Esophagus squamous epithelium (tissue), 5 donors: Measurements from ENCODE around the gene VIT. TPM values are rescaled to one million over a fixed set of nuclear protein-coding genes. Genes with fewer than 3 reads are reported as not detected.

Experiments used
- DNase-seq: peaks from one replicate; lab custom pipeline; 2025; lab: John Stamatoyannopoulos, UW
- H3K27ac ChIP-seq, 4 donors: fragments of 200-600 bp; sonication (generic); one replicate each; pipeline ENCODE4 v1.5.1; 2016 to 2019; ENCODE audit warnings: mild to moderate bottlenecking in 1 of 4
- H3K27me3 ChIP-seq, 4 donors: fragments of 200-600 bp; sonication (generic); 1 replicate in 3 of 4; 2 replicates in 1 of 4; pipeline versions ENCODE4 v1.5.1 to v1.6.0; 2017 to 2021; ENCODE audit warnings: antibody characterized with exemption in 1 of 4
- H3K36me3 ChIP-seq, 3 donors: fragments of 200-600 bp; sonication (generic); one replicate each; pipeline ENCODE4 v1.5.1; 2016 to 2019
- H3K4me1 ChIP-seq, 3 donors: fragments of 200-600 bp; sonication (generic); one replicate each; pipeline ENCODE4 v1.5.1; 2017 to 2019
- H3K4me3 ChIP-seq, 4 donors: fragments of 200-600 bp; sonication (generic); 1 replicate in 3 of 4; 2 replicates in 1 of 4; pipeline ENCODE4 v1.5.1; 2016 to 2019; ENCODE audit warnings: mild to moderate bottlenecking in 2 of 4, moderate library complexity in 1 of 4
- H3K9me3 ChIP-seq, 3 donors: fragments of 200-600 bp; sonication (generic); one replicate each; pipeline ENCODE4 v1.5.1; 2016 to 2019
- CTCF ChIP-seq, 6 experiments: fragments of 450-650 bp in 4 of 6; fragments of 200-600 bp in 2 of 6; sonication (generic) in 2 of 6; IDR thresholded peaks; one replicate each; pipeline ENCODE4 v1.5.1; 2016 to 2019; ENCODE audit warnings: antibody characterized with exemption in 6 of 6, mild to moderate bottlenecking in 4 of 6, moderate library complexity in 4 of 6
- POLR2A ChIP-seq, 4 donors: fragments of 450-650 bp; IDR thresholded peaks; one replicate each; pipeline ENCODE4 v1.6.1; 2017; ENCODE audit warnings: antibody characterized with exemption in 4 of 4, mild to moderate bottlenecking in 4 of 4, moderate library complexity in 3 of 4
- WGBS, 2 donors: methylation state at CpG; one replicate each; pipeline ENCODE4 v1.1.5; 2018; 5-methylcytosine and 5-hydroxymethylcytosine counted together
- intact Hi-C: fragments of 100-400 bp; cut with DNase I; formaldehyde crosslinking; loops from one replicate; pipeline ENCODE4 v1.15.0; 2022
- total RNA-seq, 4 donors: library from RNA; depleted of rRNA; stranded (reverse); fragments of >200 nt; gene quantifications; one replicate each; pipeline ENCODE4 v1.1.0, GENCODE V29; 2016
- donor health status: DM: yes; HTN: yes; CAD: no.

VIT gene
- total RNA-seq, 4 donors from 2014 or later, result 2.9 to 36.8 (median 10.6) TPM

GRCh38 chr2:36780231-36780839 lies 83.8 kb downstream of the VIT start:
- DNase-seq, result no peak
- intact Hi-C loops, result loop anchor here (10.0 kb wide), 1 partner anchor 224 kb away; no protein-coding TSS in a partner anchor
- Histone ChIP-seq H3K27ac (no peak overlapping the region), H3K4me1 (peaks cover 0 to 12% (median 4%) of the 10 kb centered on the region in 3 donors), H3K4me3 (no peak overlapping the region), H3K9me3 (no peaks in the 10 kb centered on the region), H3K36me3 (no peaks in the 10 kb centered on the region), H3K27me3 (no peaks in the 10 kb centered on the region)
- TF ChIP-seq POLR2A (IDR thresholded peaks at IDR 0.05) (no peak), CTCF (IDR thresholded peaks at IDR 0.05) (peak; percentile 54 to 84 (median 81))
- 3 to 4% methylated on average over 4 of the region's 4 CpGs for WGBS, 2 donors

GRCh38 chr2:36781907-36782720 lies 85.6 kb downstream of the VIT start:
- Histone ChIP-seq H3K36me3 (no peaks in the 10 kb centered on the region), H3K27ac (no peak overlapping the region), H3K9me3 (no peaks in the 10 kb centered on the region), H3K4me3 (no peak overlapping the region), H3K4me1 (peaks cover 0 to 12% (median 4%) of the 10 kb centered on the region in 3 donors), H3K27me3 (no peaks in the 10 kb centered on the region)
- 63 to 71% methylated on average over 17 to 19 of the region's 19 CpGs for WGBS, 2 donors
- intact Hi-C loops, result loop anchor here (10.0 kb wide), 1 partner anchor 223 kb away; no protein-coding TSS in a partner anchor
- DNase-seq, result no peak
- TF ChIP-seq CTCF (IDR thresholded peaks at IDR 0.05), result no peak
- TF ChIP-seq POLR2A (IDR thresholded peaks at IDR 0.05), result no peak

- no peak for DNase-seq
- Histone ChIP-seq H3K27ac (no peak overlapping the region), H3K27me3 (no peaks in the 10 kb centered on the region), H3K4me1 (peaks cover 0 to 12% (median 4%) of the 10 kb centered on the region in 3 donors), H3K4me3 (no peak overlapping the region), H3K36me3 (no peaks in the 10 kb centered on the region), H3K9me3 (no peaks in the 10 kb centered on the region)
- WGBS, 2 donors, result 29 to 35% methylated on average over 2 of the region's 2 CpGs
- TF ChIP-seq POLR2A (IDR thresholded peaks at IDR 0.05), result no peak
- no peak for TF ChIP-seq CTCF (IDR thresholded peaks at IDR 0.05)
- intact Hi-C loops, result loop anchor here (10.0 kb wide), 1 partner anchor 222 kb away; no protein-coding TSS in a partner anchor
These were observed 86.7 kb downstream of the VIT start for GRCh38 chr2:36783246-36783645.

- WGBS, 2 donors, result 27 to 33% methylated on average over 5 of the region's 5 CpGs
- DNase-seq, result no peak
- intact Hi-C loops, result loop anchor here (10.0 kb wide), 1 partner anchor 220 kb away; no protein-coding TSS in a partner anchor
- H3K9me3 ChIP-seq, result no peaks in the 10 kb centered on the region
- H3K36me3 ChIP-seq, result no peaks in the 10 kb centered on the region
- no peak overlapping the region for H3K27ac ChIP-seq
- H3K4me3 ChIP-seq, result no peak overlapping the region
- H3K4me1 ChIP-seq, result peaks cover 0 to 6% (median 2%) of the 10 kb centered on the region in 3 donors
- no peaks in the 10 kb centered on the region for H3K27me3 ChIP-seq
- peak; percentile 74 to 98 (median 94) for TF ChIP-seq CTCF (IDR thresholded peaks at IDR 0.05)
- TF ChIP-seq POLR2A (IDR thresholded peaks at IDR 0.05), result no peak
These were observed 88.8 kb downstream of the VIT start for GRCh38 chr2:36785179-36785795.
